DMS 273 (cell line): ENCODE data around the gene TBC1D13.
"Not testable (repeated sequence)": the region's sequence is repeated elsewhere in the genome, so short reads cannot be mapped to it uniquely, and the experiment has no call there.

Experiments
- DNase-seq: peaks from one replicate; lab custom pipeline; 2025; ENCODE audit not compliant: unreplicated experiment; lab: John Stamatoyannopoulos, UW

The TBC1D13 gene, protein sequence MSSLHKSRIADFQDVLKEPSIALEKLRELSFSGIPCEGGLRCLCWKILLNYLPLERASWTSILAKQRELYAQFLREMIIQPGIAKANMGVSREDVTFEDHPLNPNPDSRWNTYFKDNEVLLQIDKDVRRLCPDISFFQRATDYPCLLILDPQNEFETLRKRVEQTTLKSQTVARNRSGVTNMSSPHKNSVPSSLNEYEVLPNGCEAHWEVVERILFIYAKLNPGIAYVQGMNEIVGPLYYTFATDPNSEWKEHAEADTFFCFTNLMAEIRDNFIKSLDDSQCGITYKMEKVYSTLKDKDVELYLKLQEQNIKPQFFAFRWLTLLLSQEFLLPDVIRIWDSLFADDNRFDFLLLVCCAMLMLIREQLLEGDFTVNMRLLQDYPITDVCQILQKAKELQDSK

GRCh38 chr9:128786681-128787601 is at the start of gene TBC1D13:
TSS of gene TBC1D13 (plus strand) at chr9:128787253. CDS start at chr9:128787354, 101 bp downstream.
- DNase-seq: peak; percentile 93

DNA sequence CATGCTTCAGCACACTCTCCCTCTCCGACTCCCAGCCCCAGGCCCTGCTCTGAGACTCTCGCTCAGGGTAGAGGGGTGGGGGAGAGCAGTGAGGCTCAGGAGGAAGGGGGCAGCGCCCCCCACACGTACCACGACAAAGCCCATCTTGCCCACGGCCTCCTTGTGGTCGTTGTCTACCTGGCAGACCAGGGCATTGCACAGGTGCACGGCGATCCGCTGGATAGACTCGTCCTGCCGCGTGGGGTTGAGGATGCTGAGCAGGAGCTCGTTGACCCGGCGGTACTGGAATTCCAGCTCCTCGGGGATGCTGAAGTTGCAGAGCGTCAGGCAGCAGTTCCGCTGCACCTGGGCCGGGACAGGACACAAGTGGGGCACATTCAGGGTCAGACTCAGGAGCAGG is 44.7 kb upstream of the TBC1D13 start:
- DNase-seq: no peak

GRCh38 chr9:128743421-128743820 is 43.6 kb upstream of the TBC1D13 start:
- DNase-seq: no peak

- no peak for DNase-seq
Measured at GRCh38 chr9:128747241-128747640, 39.8 kb upstream of the TBC1D13 start.

DNA sequence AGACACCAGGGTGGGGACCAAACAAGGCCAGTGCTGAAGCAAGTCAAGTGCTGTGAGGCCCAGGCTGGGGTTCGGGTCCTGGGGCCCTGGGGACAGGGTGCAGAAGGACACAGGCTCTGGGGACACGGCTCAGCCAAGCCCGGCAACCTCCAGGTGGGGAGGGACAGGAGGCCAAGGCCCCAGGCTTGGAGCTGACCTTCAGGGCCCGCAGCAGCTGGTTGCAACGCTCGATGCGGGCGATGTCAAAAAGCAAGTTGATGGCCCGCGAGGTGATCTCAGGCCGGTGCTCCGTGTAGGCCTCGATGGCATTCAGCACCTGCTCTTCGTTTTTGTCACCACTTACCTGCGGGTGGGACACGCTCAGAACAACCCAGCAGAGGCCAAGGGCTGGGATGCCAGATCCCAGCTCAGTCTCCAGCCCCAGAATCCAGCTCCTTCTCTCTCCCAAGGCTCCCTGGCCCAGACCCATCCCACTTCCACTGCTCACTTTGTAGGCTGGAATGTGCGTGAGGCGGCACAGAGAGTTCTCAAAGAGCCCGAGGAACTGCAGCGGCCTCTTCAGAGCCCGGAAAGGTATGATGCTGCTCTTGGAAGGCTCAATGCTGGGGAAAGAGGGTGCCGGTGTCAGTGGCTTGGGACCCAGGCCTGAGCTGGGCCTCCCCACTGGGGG is 36.0 kb upstream of the TBC1D13 start:
- DNase-seq: no peak

GRCh38 chr9:128753627-128754026 is 33.4 kb upstream of the TBC1D13 start:
- no peak for DNase-seq

DNA sequence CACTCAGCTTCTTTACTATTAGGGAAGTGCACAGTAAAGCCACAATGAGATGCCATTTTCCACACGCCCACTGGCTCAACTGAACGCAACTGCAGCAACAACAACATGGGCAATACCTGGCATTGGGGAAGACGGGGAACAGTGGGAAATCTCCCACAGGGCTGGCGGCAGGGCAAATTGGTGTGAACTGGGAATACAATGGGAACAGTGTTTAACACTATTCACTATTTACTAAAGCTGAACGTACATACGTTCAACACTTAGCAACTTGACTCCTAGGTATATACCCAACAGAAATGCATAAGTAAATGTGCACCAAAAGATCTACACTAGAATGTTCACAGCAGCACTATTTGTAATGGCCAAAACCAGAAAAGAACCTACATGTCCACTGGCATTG is 29.5 kb upstream of the TBC1D13 start:
- DNase-seq: no peak

DNA sequence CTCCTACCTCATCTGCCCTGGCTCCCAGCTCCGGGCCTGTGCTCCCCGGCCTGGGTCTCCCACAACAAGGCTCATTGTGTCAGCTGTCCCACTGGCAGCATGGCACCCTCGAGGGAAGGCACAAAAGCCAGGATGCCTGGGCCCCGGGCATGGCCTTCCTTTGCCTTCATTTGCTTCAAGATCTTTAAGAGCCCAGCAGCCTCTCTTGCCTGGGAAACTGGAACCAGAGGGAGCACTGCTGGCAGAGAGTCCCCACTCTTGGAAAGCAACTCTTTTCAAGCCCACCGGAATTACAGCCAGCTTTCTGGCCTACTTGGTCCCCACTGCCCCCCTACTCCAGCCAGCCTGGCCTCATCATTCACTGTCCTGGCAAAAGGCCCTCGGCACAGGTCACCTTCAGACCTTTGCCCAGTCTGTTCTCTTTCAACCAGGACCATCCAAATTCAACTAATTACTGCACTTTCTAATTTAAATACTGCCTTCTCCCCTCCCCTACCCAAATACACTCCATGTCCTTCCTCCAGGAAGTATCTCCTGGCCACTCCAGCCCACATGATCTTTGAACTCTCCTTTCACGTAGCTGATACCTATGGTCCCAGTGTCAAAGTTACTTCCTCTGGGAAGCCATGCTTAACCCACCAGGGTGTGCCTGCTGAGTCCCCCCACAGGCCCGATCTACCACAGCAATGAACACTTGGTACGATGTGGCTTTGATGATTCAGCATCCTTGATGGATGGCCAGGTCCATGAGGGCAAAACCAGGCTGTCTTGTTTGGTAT is 24.2 kb upstream of the TBC1D13 start:
- DNase-seq: no peak

DNA sequence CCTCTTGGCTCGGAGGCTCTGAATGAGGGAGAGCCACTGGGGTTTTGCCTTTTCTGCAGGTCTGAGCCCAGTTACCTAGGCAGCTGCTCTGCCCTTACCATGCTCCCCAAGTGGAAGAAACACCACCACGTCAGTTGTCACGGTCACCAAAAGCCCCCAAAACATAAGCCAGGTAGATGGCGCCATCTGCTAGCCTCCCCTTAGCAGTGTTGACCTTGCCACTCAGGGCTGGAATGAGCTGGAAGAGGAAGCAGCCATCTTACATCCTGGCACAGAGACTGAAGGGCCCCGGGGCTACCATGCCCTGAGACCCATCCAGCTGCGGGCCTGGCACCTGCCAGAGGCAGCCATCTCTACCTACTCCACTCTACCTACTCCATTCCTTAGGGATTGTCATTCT is 22.7 kb upstream of the TBC1D13 start:
- DNase-seq: no peak

DNA sequence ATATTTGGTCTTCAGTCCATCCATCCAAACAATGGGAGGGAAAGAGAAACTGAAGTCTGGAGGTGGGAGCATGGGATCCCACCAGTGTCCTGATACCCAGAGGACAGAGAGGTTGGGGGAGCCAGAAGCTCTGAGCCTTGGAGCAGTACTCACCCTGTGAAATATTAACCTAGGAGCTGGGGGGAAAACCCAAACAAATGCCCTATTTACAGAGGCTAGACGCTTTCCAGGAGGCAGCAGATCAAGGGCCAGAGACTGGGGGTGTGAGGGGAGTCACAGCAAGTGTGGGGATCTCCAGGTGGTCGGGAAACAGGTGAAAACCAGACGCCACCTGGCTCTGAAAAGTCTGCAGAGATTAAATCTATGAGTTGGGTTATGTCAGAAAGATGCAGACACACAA is 21.6 kb upstream of the TBC1D13 start:
- no peak for DNase-seq

DNA sequence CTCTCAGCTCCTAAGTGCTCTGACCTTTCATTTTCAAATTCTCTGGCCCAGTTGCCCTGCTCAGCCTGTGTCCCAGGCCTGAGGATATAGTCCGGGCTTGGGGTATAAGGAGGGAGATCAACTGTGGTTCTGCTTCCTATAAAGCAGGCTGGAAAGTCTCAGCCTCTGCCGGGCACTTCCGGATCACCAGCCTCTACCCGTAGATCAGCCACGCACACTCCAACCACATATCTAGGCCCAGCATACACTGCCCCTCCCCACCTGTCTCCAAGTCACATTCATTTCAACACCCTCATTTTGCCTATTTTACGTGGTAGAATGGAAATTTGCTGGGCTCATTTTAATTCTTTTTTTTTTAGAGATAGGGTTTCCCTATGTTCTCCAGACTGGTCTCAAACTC is 18.4 kb upstream of the TBC1D13 start:
- DNase-seq: no peak

DNA sequence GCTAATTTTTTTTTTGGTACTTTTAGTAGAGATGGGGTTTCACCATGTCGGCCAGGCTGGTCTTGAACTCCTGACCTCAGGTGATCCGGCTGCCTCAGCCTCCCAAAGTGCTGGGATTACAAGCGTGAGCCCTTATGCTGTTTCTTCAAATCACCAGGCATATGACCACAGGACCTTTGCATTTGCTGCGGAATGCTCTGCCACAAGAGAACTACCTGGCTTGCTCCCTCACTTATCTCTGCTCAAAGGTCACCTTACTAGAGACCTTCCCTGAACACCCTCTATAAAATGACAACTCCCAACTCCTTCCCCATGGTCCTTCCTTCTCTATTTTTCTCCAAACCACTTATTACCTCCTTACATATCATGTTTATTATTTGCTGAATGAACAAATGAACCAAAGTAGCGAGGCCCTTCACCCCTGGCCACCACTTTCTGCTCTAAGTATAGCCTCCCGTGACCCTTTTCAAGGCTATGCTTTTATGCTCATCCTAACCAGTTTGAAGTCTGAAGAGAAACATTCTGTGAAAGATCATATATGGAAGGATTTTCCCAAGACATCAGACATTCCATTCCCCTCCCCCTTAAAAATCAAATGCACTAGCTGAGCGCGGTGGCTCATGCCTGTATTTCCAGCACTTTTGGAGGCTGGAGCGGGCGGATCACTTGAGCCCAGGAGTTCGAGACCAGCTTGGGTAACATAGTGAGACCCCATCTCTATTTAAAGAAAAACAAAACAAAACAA is 16.6 kb upstream of the TBC1D13 start:
- DNase-seq: no peak

DNA sequence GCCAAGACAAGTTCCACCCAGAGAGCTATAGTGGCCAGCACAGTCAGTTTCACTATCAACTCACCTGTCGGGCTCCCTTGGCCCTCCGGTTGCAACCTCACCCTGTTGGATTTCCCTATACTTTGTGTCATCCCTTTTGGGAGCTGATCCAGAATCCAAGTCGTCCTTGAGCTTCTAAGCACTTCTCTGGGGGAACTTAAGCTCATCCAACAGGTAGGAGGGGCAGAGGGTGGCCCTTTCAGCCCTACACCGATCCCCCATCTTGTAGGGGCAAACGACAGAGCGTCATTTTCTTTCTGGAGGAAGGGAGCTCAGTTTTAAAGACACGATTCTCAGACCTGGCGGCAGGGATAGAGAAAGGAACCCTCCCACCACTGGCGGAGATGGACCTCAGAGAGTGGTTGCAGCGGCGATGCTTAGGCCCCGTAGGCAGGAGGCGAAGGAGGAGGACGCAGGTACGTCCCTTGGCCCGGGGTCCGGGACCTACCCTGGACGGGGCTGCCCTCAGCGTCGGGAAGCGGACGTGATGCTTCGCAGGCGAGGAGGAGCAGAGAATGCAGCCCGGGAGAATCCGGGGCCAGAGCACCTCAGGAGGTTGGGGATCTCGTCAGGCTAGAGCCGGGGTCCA is 15.8 kb upstream of the TBC1D13 start:
- peak; percentile 66 for DNase-seq

DNA sequence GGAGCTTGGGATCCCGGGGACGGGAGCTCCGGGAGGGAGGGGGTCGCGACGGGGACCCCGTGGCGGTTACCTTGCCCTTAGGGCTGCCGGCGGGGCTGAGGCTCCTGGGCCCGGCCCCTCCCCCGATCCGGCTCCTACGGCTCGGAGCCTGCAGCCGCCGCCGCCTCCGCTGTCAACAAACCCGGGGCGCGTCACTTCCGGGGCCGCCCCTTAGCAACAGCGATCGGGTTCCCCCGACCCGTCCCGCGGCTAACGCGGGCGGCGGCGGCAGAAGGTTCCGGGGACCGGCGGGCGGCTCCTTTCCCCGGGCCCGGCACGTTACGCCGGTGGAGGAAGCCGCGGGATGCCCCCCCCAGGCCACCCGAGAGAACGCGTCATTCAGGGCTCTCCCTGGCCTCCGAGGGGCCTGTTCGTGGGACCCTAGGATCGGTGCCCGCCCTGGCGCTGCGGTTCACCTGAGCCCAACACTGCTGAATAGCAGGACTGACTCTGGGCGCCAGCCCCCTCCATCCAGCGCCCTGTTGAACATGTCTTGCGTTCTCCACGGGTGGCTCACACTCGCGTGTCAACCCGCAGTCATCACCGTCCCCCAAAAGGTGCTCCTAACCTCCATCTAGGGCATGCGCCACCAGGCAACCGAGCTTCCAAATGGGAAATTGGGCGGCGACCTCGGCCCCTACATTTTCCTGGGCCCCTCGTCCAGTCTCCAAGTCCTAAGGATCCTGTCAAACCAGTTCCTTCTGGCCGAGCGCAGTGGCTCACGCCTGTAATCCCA is 15.1 kb upstream of the TBC1D13 start, which contains the start of gene ZER1:
TSS of gene ZER1 (minus strand) at position 183 of the 775 bp plus-strand sequence. CDS start 16,362 bp downstream, outside the sequence.
- DNase-seq: peak; percentile 96

- DNase-seq: no peak
Measured at GRCh38 chr9:128773049-128773448, 14.0 kb upstream of the TBC1D13 start.

GRCh38 chr9:128774804-128775203 is 12.2 kb upstream of the TBC1D13 start:
- no peak for DNase-seq

GRCh38 chr9:128780093-128780492 is 7.0 kb upstream of the TBC1D13 start:
- DNase-seq: not testable (repeated sequence)

DNA sequence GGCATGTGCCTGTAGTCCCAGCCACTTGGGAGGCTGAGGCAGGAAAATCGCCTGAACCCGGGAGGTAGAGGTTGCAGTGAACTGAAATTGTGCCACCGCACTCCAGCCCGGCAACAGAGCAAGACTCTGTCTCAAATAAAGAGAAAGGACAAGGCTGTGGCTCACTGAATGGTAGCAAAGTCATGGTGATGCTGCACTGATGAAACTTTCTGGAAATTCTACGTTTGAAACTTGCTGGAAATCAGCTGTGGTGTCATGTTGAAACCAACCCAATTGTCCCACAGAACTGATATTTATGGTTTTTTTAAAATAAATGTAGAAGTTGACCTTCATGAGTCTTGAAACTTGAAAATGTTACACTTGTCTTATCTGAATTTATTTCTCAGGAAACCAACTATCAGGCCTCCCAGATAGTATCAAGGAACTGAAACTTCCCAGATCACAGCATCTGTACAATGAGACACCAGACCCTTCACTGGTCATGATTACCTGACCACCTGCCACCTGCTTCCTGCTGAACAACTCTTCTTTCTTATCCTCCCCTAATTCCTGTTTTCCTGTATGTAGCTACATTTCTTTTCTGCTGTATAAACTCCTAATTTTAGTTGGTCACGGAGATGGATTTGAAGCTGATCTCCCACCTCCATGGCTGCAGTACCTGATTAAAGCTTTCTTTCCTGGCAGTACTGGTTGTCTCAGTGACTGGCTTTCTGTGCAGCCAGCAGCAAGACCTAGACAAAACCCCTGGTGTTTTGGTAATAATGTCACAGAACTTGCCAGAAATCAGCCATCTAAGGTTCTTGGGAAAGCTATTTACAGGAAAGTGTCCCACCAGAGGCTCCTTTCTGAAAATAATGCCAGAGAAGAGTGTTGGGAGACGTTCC is 5.6 kb upstream of the TBC1D13 start:
- DNase-seq: no peak
